A549 (cell line): ENCODE measurements around the gene TGM3. TPM values are rescaled to one million over a fixed set of nuclear protein-coding genes. Genes with fewer than 3 reads are reported as not detected.

Experiments
- ATAC-seq, 2 experiments: fragments of 200-7000 bp in 1 of 2; fragments of >200 bp in 1 of 2; cut with Nextera tagmentation in 1 of 2; cut with Tn5 transposase in 1 of 2; 3 replicates each; pipeline versions ENCODE4 v1.8.0 to v1.9.1; 2018 to 2020; ENCODE audit warnings: mild to moderate bottlenecking in 1 of 2, moderate library complexity in 1 of 2
- CTCF ChIA-PET: fragments of 300-600 bp; sonication (Branson Sonifier 250); formaldehyde crosslinking; extraction: SDS; loops from one replicate; lab custom pipeline; 2021; ENCODE audit warnings: antibody characterized with exemption, inconsistent platforms; lab: Yijun Ruan, JAX
- POLR2A ChIA-PET: fragments of 350-600 bp; formaldehyde crosslinking; extraction: SDS; loops from one replicate; lab custom pipeline; 2021; ENCODE audit warnings: antibody characterized with exemption, inconsistent platforms; lab: Yijun Ruan, JAX
- DNase-seq, 2 experiments: peaks; one replicate each; pipeline versions ENCODE4 v3.0.0 to v3.0.0-alpha.2; 2011 to 2016; ENCODE audit warnings: low read depth in 1 of 2, low spot score in 1 of 2
- FAIRE-seq: peaks from 2 replicates; lab custom pipeline; 2011; peaks lifted over from hg19 to GRCh38; lab: Jason Lieb, UNC
- H3K27ac ChIP-seq, 2 experiments: fragments of >200 bp; sonication (Bioruptor Twin); formaldehyde crosslinking; 3 replicates each; pipeline ENCODE4 v1.5.1; 2016 to 2017
- H3K4me1 ChIP-seq: fragments of >200 bp; sonication (Bioruptor Twin); formaldehyde crosslinking; 3 replicates; pipeline ENCODE4 v1.6.1; 2016
- H3K4me2 ChIP-seq: fragments of >200 bp; sonication (Bioruptor Twin); formaldehyde crosslinking; 3 replicates; pipeline ENCODE4 v1.6.1; 2016
- H3K4me3 ChIP-seq: fragments of >200 bp; sonication (Bioruptor Twin); formaldehyde crosslinking; 3 replicates; pipeline ENCODE4 v1.5.1; 2016
- H3K9me3 ChIP-seq: fragments of >200 bp; sonication (Bioruptor Twin); formaldehyde crosslinking; 3 replicates; pipeline ENCODE4 v1.6.1; 2016
- ATOH8 ChIP-seq: fragments of 250-450 bp; sonication (Bioruptor Pico); IDR thresholded peaks from 2 replicates; pipeline ENCODE4 v1.5.0; 2020; ENCODE audit warnings: low read depth, mild to moderate bottlenecking, moderate library complexity
- BHLHE40 ChIP-seq: IDR thresholded peaks from 2 replicates; pipeline ENCODE4 v1.6.1; 2012; ENCODE audit warnings: low read depth, low read length, inconsistent platforms
- CTCF ChIP-seq: fragments of >200 bp; sonication (Bioruptor Twin); formaldehyde crosslinking; IDR thresholded peaks from 3 replicates; pipeline ENCODE4 v1.5.1; 2016
- EHMT2 ChIP-seq: fragments of 200-600 bp; sonication (generic); IDR thresholded peaks from 2 replicates; pipeline ENCODE4 v1.6.1; 2016; ENCODE audit warnings: antibody characterized with exemption, low read depth, mild to moderate bottlenecking, moderate library complexity
- ELK1 ChIP-seq: fragments of 150-350 bp; IDR thresholded peaks from 2 replicates; pipeline ENCODE4 v1.6.1; 2014; ENCODE audit warnings: low read depth, mild to moderate bottlenecking, low read length
- EP300 ChIP-seq, 2 experiments: fragments of >200 bp; sonication (Bioruptor Twin); formaldehyde crosslinking; IDR thresholded peaks; 2 replicates in 1 of 2; 3 replicates in 1 of 2; pipeline ENCODE4 v1.6.1; 2016 to 2017
- FOSL2 ChIP-seq, 2 experiments: fragments of 450-650 bp in 1 of 2; fragments of >200 bp in 1 of 2; sonication (Bioruptor Twin) in 1 of 2; formaldehyde crosslinking; IDR thresholded peaks; 2 replicates each; pipeline versions ENCODE4 v1.5.0 to v1.6.1; 2016 to 2020; ENCODE audit warnings: mild to moderate bottlenecking in 1 of 2, moderate library complexity in 1 of 2
- HMGXB4 ChIP-seq: fragments of 250-450 bp; sonication (Bioruptor Pico); IDR thresholded peaks from 2 replicates; pipeline ENCODE4 v1.5.0; 2021; ENCODE audit warnings: mild to moderate bottlenecking, moderate library complexity, borderline replicate concordance
- JUNB ChIP-seq: fragments of >200 bp; sonication (Bioruptor Twin); formaldehyde crosslinking; IDR thresholded peaks from 2 replicates; pipeline ENCODE4 v1.6.1; 2016
- MAFK ChIP-seq: fragments of 450-650 bp; IDR thresholded peaks from 2 replicates; pipeline ENCODE4 v1.6.1; 2014; ENCODE audit not compliant: partially characterized antibody
- MAZ ChIP-seq: fragments of 150-350 bp; IDR thresholded peaks from 2 replicates; pipeline ENCODE4 v1.6.1; 2014; ENCODE audit warnings: antibody characterized with exemption, low read depth, low read length, borderline replicate concordance
- NPAS2 ChIP-seq: fragments of 250-450 bp; sonication (Bioruptor Pico); IDR thresholded peaks from 2 replicates; pipeline ENCODE4 v1.8.0; 2022; ENCODE audit warnings: mild to moderate bottlenecking, moderate library complexity, borderline replicate concordance
- RAD21 ChIP-seq, 2 experiments: fragments of >200 bp in 1 of 2; sonication (Bioruptor Twin) in 1 of 2; formaldehyde crosslinking in 1 of 2; IDR thresholded peaks in 1 of 2; conservative IDR thresholded peaks in 1 of 2; 2 replicates in 1 of 2; 3 replicates in 1 of 2; pipeline ENCODE4 v1.6.1; 2012 to 2018; ENCODE audit warnings: inconsistent platforms in 1 of 2
- REST ChIP-seq: fragments of 200-600 bp; sonication (generic); IDR thresholded peaks from 2 replicates; pipeline ENCODE4 v1.6.1; 2016; ENCODE audit warnings: antibody characterized with exemption, mild to moderate bottlenecking, moderate library complexity
- RFX5 ChIP-seq: fragments of 450-650 bp; IDR thresholded peaks from 2 replicates; pipeline ENCODE4 v1.7.1; 2014; ENCODE audit warnings: antibody characterized with exemption, mild to moderate bottlenecking, moderate library complexity
- SREBF2 ChIP-seq: fragments of 450-650 bp; IDR thresholded peaks from 2 replicates; pipeline ENCODE4 v1.6.1; 2014; ENCODE audit warnings: mild to moderate bottlenecking, moderate library complexity
- TP53 ChIP-seq: fragments of 250-450 bp; sonication (Bioruptor Pico); IDR thresholded peaks from 2 replicates; pipeline ENCODE4 v1.5.0; 2021; ENCODE audit warnings: mild to moderate bottlenecking, moderate library complexity
- ZSCAN20 ChIP-seq: fragments of 250-450 bp; sonication (Bioruptor Pico); IDR thresholded peaks from 2 replicates; pipeline ENCODE4 v1.8.0; 2022; ENCODE audit warnings: mild to moderate bottlenecking, moderate library complexity
- WGBS: methylation state at CpG from one replicate; pipeline ENCODE4 v1.1.6; 2017; ENCODE audit errors: missing lambda C conversion rate; 5-methylcytosine and 5-hydroxymethylcytosine counted together
- polyA plus RNA-seq, 4 experiments: library from polyadenylated mRNA; depleted of rRNA in 3 of 4; stranded (reverse); fragments of >200 nt; fragmentation: RNase III in 1 of 4; extraction: RNeasy Plus Mini Kit Qiagen cat#74134 plus additional on column Dnase treatment in 1 of 4; gene quantifications; 2 replicates in 3 of 4; 3 replicates in 1 of 4; pipeline ENCODE4 v1.2.3, GENCODE V29; 2011 to 2017

Gene TGM3
- polyA plus RNA-seq, 2 of the 4 experiments (the other 2 are of a cell fraction) = 0.03 to 0.14 TPM

GRCh38 chr20:2331901-2332565 is 36.2 kb downstream of the TGM3 start:
- no peak overlapping the region for H3K4me3 ChIP-seq

More at GRCh38 chr20:2331901-2332565, 36.2 kb downstream of the TGM3 start:
- ATAC-seq (no peak), DNase-seq (no peak), FAIRE-seq (no peak)
- H3K4me2 ChIP-seq = no peak overlapping the region
- CTCF ChIA-PET = interaction anchor here (1.1 to 2.0 kb wide), 4 partner anchors 11 to 125 kb away, joined by 3 to 9 read pairs (median 6); no protein-coding TSS in a partner anchor
- H3K4me1 ChIP-seq = no peaks in the 10 kb centered on the region
- no peaks in the 10 kb centered on the region for H3K9me3 ChIP-seq
- WGBS = 67% methylated on average over 17 of the region's 17 CpGs
- POLR2A ChIA-PET = no interaction called here
- no peak overlapping the region for H3K27ac ChIP-seq
- TF ChIP-seq ELK1 (no peak), BHLHE40 (no peak), TP53 (CRISPR knock-in tag) (no peak), REST (no peak), ATOH8 (CRISPR knock-in tag) (no peak), HMGXB4 (CRISPR knock-in tag) (no peak), ZSCAN20 (CRISPR knock-in tag) (no peak), NPAS2 (CRISPR knock-in tag) (no peak), SREBF2 (no peak), RAD21 (conservative IDR thresholded peaks at IDR 0.05 in 1 of 2, IDR thresholded peaks at IDR 0.05 in 1 of 2) (no peak), EP300 (IDR thresholded peaks at IDR 0.05) (no peak), MAFK (no peak), RFX5 (no peak), JUNB (no peak), FOSL2 (IDR thresholded peaks at IDR 0.05) (no peak), FOSL2 (CRISPR knock-in tag; IDR thresholded peaks at IDR 0.05) (no peak), CTCF (no peak), EHMT2 (no peak), MAZ (no peak)
- TF ChIP-seq, all 56 proteins: peak for 0
